PC-9 (cell line): Measurements from ENCODE around the gene RPA4. TPM values are rescaled to one million over a fixed set of nuclear protein-coding genes. Genes with fewer than 3 reads are reported as not detected.
"Not testable (repeated sequence)": the region's sequence is repeated elsewhere in the genome, so short reads cannot be mapped to it uniquely, and the experiment has no call there.

Experiments
- BruUV-seq: library from RNA; stranded (reverse); fragments of 400-500 nt; replicated peaks from 2 replicates; lab custom pipeline; 2021; lab: Mats Ljungman, UMichigan
- CTCF ChIA-PET: fragments of 300-600 bp; sonication (Branson Sonifier 250); formaldehyde crosslinking; loops from one replicate; lab custom pipeline; 2022; ENCODE audit warnings: antibody characterized with exemption; lab: Charles Lee
- POLR2A ChIA-PET: fragments of 300-600 bp; sonication (Branson Sonifier 250); formaldehyde crosslinking; loops from one replicate; lab custom pipeline; 2022; ENCODE audit warnings: antibody characterized with exemption; ENCODE audit not compliant: unreplicated experiment; lab: Charles Lee
- DNase-seq, 2 experiments: peaks; one replicate each; pipeline versions ENCODE4 v3.0.0 to v3.0.0-alpha.2; 2015 to 2022; ENCODE audit warnings: mixed read lengths in 1 of 2
- H2AFZ ChIP-seq: fragments of 200-600 bp; sonication (generic); 2 replicates; pipeline ENCODE4 v1.8.1; 2017; ENCODE audit warnings: antibody characterized with exemption
- H3F3A ChIP-seq: fragments of 200-600 bp; sonication (generic); 2 replicates; pipeline ENCODE4 v1.8.1; 2017; ENCODE audit warnings: antibody characterized with exemption, mild to moderate bottlenecking, low read depth; ENCODE audit not compliant: insufficient read depth
- H3K27ac ChIP-seq: fragments of 200-600 bp; sonication (generic); 2 replicates; pipeline ENCODE4 v1.6.1; 2016; ENCODE audit warnings: mixed run types
- H3K27me3 ChIP-seq: fragments of 200-600 bp; sonication (generic); 2 replicates; pipeline ENCODE4 v1.6.1; 2016; ENCODE audit warnings: low read depth, mixed run types; ENCODE audit not compliant: insufficient read depth
- H3K36me3 ChIP-seq: fragments of 200-600 bp; sonication (generic); 2 replicates; pipeline ENCODE4 v1.6.1; 2016; ENCODE audit warnings: low read depth, mixed run types
- H3K4me1 ChIP-seq: fragments of 200-600 bp; sonication (generic); replicated peaks from 2 replicates; pipeline ENCODE4 v1.6.1; 2016; ENCODE audit warnings: mixed run types; ENCODE audit not compliant: insufficient read depth
- H3K4me2 ChIP-seq: fragments of 200-600 bp; sonication (generic); 2 replicates; pipeline ENCODE4 v1.6.1; 2017; ENCODE audit warnings: mixed run types
- H3K4me3 ChIP-seq: fragments of 200-600 bp; sonication (generic); 2 replicates; pipeline ENCODE4 v1.6.1; 2016; ENCODE audit warnings: mixed run types
- H3K79me2 ChIP-seq: fragments of 200-600 bp; sonication (generic); 2 replicates; pipeline ENCODE4 v1.6.1; 2017; ENCODE audit warnings: low read depth, mixed run types
- H3K9me2 ChIP-seq: fragments of 200-600 bp; sonication (generic); 2 replicates; pipeline ENCODE4 v1.8.1; 2017; ENCODE audit warnings: mild to moderate bottlenecking; ENCODE audit not compliant: insufficient read depth
- H3K9me3 ChIP-seq: fragments of 200-600 bp; sonication (generic); 2 replicates; pipeline ENCODE4 v1.8.1; 2016; ENCODE audit warnings: low read depth; ENCODE audit not compliant: insufficient read depth
- H4K20me1 ChIP-seq: fragments of 200-600 bp; sonication (generic); 2 replicates; pipeline ENCODE4 v1.8.1; 2017; ENCODE audit not compliant: insufficient read depth
- CTCF ChIP-seq: fragments of 200-600 bp; sonication (generic); conservative IDR thresholded peaks from 2 replicates; pipeline ENCODE4 v1.6.1; 2017; ENCODE audit warnings: mixed run types, antibody characterized with exemption, mild to moderate bottlenecking, moderate library complexity
- EZH2 ChIP-seq: fragments of 200-600 bp; sonication (generic); IDR thresholded peaks from 2 replicates; pipeline ENCODE4 v1.8.0; 2017; ENCODE audit warnings: antibody characterized with exemption, low read depth
- intact Hi-C: fragments of 100-400 bp; cut with micrococcal nuclease; formaldehyde crosslinking; loops from one replicate; pipeline ENCODE4 v1.10.0; 2022; ENCODE audit not compliant: unreplicated experiment
- total RNA-seq: library from RNA; stranded (reverse); gene quantifications from 2 replicates; pipeline ENCODE4 v1.2.3, GENCODE V29; 2021

Gene RPA4
- total RNA-seq, 1 experiment from 2014 or later, result 0.46 TPM

GRCh38 chrX:96837808-96838207 is 45.9 kb upstream of the RPA4 start:
- Histone ChIP-seq H3K9me3 (no peaks in the 10 kb centered on the region), H3K27me3 (no peaks in the 10 kb centered on the region), H2AFZ (no peak overlapping the region), H3K27ac (no peak overlapping the region), H3K79me2 (no peaks in the 10 kb centered on the region), H4K20me1 (no peaks in the 10 kb centered on the region), H3K4me3 (no peak overlapping the region), H3K4me2 (peak overlapping the region; percentile 23; the same call in 1 of the 2 replicates), H3K36me3 (no peaks in the 10 kb centered on the region), H3K9me2 (no peaks in the 10 kb centered on the region), H3K4me1 (peaks cover 5% of the 10 kb centered on the region), H3F3A (no peaks in the 10 kb centered on the region)
- no TSS peak for BruUV-seq
- intact Hi-C loops, result no loop called here
- POLR2A ChIA-PET, result no interaction called here
- peak; percentile 4 to 74 for DNase-seq
- CTCF ChIA-PET, result no interaction called here
- no peak for TF ChIP-seq CTCF
- no peak for TF ChIP-seq EZH2

GRCh38 chrX:96838537-96838936 is 45.2 kb upstream of the RPA4 start:
- H3K9me2 ChIP-seq, result no peaks in the 10 kb centered on the region
- no peak overlapping the region for H3K27ac ChIP-seq
- peaks cover 5% of the 10 kb centered on the region for H3K4me1 ChIP-seq
- H2AFZ ChIP-seq, result no peak overlapping the region
- H3K4me2 ChIP-seq, result no peak overlapping the region; the same call in 1 of the 2 replicates
- H3K27me3 ChIP-seq, result no peaks in the 10 kb centered on the region
- H3F3A ChIP-seq, result no peaks in the 10 kb centered on the region
- H4K20me1 ChIP-seq, result no peaks in the 10 kb centered on the region
- no peaks in the 10 kb centered on the region for H3K79me2 ChIP-seq
- no peaks in the 10 kb centered on the region for H3K36me3 ChIP-seq
- POLR2A ChIA-PET, result no interaction called here
- no peak for DNase-seq
- TF ChIP-seq EZH2 (no peak), CTCF (no peak)
- intact Hi-C loops, result no loop called here
- H3K9me3 ChIP-seq, result no peaks in the 10 kb centered on the region
- no TSS peak for BruUV-seq
- no peak overlapping the region for H3K4me3 ChIP-seq
- CTCF ChIA-PET, result no interaction called here

- CTCF ChIA-PET, result no interaction called here
- intact Hi-C loops, result no loop called here
These were observed 42.4 kb upstream of the RPA4 start for GRCh38 chrX:96841325-96841724.

GRCh38 chrX:96841866-96842265 is 41.8 kb upstream of the RPA4 start:
- BruUV-seq, H2AFZ ChIP-seq, H3K4me1 ChIP-seq, H3K9me3 ChIP-seq, H4K20me1 ChIP-seq, intact Hi-C loops, H3K27ac ChIP-seq, H3K79me2 ChIP-seq, H3K9me2 ChIP-seq, POLR2A ChIA-PET, H3K27me3 ChIP-seq, H3K4me3 ChIP-seq, H3K4me2 ChIP-seq, H3F3A ChIP-seq, DNase-seq, CTCF ChIA-PET, H3K36me3 ChIP-seq: not testable (repeated sequence)

More at GRCh38 chrX:96841325-96841724, 42.4 kb upstream of the RPA4 start:
- no peak for DNase-seq
- peaks cover 5% of the 10 kb centered on the region for H3K4me1 ChIP-seq
- no peak overlapping the region for H3K4me3 ChIP-seq
- no peak for TF ChIP-seq EZH2
- TF ChIP-seq CTCF, result no peak
- no peak overlapping the region for H3K27ac ChIP-seq
- no peaks in the 10 kb centered on the region for H3K27me3 ChIP-seq
- no peaks in the 10 kb centered on the region for H3K36me3 ChIP-seq
- no peaks in the 10 kb centered on the region for H3K9me2 ChIP-seq
- no TSS peak for BruUV-seq
- H2AFZ ChIP-seq, result no peak overlapping the region
- no peak overlapping the region for H3K4me2 ChIP-seq
- no peaks in the 10 kb centered on the region for H4K20me1 ChIP-seq
- H3F3A ChIP-seq, result no peaks in the 10 kb centered on the region
- no peaks in the 10 kb centered on the region for H3K9me3 ChIP-seq
- H3K79me2 ChIP-seq, result no peaks in the 10 kb centered on the region
- POLR2A ChIA-PET, result no interaction called here
